HG03025 (cell line): ENCODE results near the gene ZNF805.
"Not testable (repeated sequence)": the region's sequence is repeated elsewhere in the genome, so short reads cannot be mapped to it uniquely, and the experiment has no call there.

Experiments
- ATAC-seq: cut with Tn5 transposase; IDR thresholded peaks from one replicate; pipeline ENCODE4 v1.9.1; 2021; ENCODE audit warnings: mild to moderate bottlenecking, moderate library complexity; ENCODE audit not compliant: unreplicated experiment, low FRiP score

ZNF805 gene

GRCh38 chr19:57240311-57241090, at the start of gene ZNF805:
ZNF805 (plus strand) TSS chr19:57240632; CDS start chr19:57240892, 260 bp downstream.
- peak; percentile 86 for ATAC-seq

- ATAC-seq, result peak; percentile 90
These were observed 49.0 kb upstream of the ZNF805 start, which contains the start of gene ZNF264 for GRCh38 chr19:57191141-57192076. ZNF264 (plus strand) TSS chr19:57191500; CDS start chr19:57191914, 414 bp downstream.

DNA sequence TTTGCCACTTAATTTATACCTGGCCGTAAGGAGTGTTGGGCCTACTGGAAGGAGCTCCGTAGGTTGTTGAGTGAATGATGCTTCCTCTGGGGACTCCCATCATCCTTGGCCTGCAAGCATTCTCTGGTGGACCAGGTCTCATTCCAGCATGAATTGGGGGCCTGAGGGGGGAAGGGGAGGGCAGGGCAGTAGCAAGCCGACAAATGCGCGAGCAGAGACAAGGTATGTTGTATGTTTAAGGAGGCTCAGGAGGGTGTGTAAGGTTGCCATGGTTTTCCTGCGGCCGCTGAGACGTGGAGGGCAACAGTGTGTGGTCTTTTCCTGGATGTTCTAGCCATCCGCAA, 48.4 kb upstream of the ZNF805 start:
- no peak for ATAC-seq

- no peak for ATAC-seq
These were observed 47.4 kb upstream of the ZNF805 start for GRCh38 chr19:57192993-57193392.

DNA sequence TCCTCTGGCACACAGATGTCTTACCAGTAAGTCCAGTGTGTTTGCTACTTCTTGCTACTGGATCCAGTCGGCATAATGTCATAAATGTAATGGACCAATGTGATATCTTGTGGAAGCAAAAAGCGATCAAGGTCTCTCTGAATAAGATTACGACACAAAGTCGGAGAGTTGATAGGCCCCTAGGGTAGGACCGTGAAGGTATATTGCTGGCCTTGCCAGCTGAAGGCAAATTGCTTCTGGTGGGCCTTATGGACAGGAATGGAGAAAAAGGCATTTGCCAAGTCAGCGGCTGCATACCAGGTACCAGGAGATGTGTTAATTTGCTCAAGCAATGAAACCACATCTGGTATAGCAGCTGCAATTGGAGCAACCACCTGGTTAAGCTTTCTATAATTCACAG, 42.6 kb upstream of the ZNF805 start:
- not testable (repeated sequence) for ATAC-seq

GRCh38 chr19:57202160-57202559, 38.3 kb upstream of the ZNF805 start:
- no peak for ATAC-seq

DNA sequence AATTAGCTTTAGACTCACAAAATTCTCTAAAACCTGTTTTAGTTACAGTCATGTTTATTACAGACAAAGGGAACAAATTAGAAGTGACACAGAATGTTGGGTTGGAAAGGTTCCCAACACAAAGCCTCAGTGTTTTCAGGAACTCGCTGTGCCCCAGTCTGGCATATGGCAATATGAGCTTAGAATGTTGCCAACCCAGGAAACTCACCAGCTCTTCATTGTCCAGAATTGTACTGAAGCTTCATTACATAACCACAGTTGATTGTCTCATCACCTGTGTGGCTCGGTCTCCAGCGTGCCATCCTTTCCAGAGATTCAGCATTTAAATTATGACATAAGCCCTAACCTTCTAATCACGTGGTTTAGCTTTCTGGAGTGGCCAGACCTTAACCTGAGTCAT, 30.1 kb upstream of the ZNF805 start:
- no peak for ATAC-seq

- ATAC-seq, result no peak
These were observed 28.3 kb upstream of the ZNF805 start for GRCh38 chr19:57212109-57212508.

DNA sequence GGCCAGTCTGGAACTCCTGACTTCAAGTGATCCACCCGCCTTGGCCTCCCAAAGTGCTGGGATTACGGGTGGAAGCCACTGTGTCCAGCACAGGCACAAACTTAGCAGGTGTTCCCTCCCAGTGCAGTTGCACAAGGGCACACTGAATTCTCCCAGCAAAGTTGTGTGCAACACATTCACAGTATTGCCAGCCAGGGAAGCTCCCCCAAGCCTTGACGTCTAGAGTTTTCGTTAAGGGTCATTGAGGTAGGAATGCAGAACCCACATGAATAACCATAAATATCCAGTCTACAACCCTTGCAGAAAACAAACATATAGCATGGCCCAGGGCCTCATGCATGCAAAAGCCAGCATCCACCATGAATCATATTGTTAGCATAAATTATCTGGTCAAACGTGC, 12.9 kb upstream of the ZNF805 start:
- no peak for ATAC-seq

DNA sequence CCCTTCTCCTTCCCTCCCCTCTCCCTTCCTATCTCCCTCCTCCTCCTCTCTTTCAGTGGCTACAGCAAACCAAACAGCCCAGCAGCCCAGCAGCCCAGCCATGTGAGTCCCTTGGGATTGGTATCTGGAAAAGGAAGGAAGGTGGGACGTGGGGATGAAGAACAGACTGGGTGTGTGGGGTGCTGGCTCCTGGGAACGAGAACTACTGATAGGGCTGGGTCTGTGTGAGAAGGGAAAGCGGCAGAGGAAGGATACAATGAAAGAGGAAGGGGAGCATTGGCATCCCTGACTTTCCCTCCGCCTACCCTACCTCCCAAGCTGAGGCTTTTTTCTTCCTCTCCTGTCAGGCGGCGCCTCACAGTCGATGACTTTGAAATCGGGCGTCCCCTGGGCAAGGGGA, 8.7 kb upstream of the ZNF805 start:
- no peak for ATAC-seq

DNA sequence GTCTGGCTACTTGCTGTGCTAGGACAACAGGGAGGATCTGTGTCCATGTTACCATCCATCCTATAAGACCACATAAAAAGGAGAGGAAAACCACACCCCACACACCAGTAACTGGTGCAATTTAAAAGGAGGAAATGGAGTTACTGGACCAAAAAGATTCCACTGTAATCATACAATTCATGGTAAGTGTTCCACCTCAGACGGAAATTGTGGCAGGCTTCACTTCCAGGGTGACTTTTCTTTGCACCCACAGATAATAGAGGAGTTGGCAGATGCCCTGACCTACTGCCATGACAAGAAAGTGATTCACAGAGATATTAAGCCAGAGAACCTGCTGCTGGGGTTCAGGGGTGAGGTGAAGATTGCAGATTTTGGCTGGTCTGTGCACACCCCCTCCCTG, 7.2 kb upstream of the ZNF805 start:
- no peak for ATAC-seq

DNA sequence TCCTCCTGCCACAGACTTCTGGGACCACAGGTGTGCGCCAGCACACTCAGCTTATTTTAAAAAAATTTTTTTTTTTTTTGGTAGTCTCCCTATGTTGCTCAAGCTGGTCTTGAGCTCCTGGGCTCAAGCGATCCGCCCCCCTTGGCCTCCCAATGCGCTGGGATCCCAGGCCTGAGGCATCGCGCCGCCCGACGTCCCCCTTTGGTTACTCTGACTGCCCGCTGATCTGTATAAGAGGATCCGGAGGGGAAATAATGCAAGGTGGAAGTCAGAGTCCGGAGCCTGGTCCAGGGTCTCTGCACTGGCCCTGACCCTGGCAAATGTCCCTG, 486 bp upstream of the ZNF805 start:
- ATAC-seq, result no peak

GRCh38 chr19:57241176-57241575, 744 bp downstream of the ZNF805 start:
- ATAC-seq, result no peak

DNA sequence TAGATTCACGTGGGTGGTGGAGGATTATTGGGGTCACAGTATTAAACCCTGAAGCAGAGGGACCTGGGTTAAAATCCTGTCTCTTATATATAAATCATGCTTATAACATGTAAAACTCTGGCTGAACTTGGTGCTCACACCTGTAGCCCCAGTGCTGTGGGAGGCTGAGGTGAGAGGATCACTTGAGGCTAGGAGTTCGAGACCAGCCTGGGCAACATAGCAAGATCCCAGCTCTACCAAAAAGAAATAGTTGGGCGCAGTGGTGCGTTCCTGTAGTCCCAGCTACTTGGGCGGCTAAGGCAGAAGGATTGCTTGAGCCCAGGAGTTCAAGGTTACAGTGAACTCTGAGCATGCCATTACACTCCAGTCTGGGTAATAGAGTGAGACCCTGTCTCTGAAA, 2.4 kb downstream of the ZNF805 start:
- ATAC-seq, result no peak

GRCh38 chr19:57244513-57244912, 4.1 kb downstream of the ZNF805 start:
- ATAC-seq, result no peak

GRCh38 chr19:57245066-57245465, 4.6 kb downstream of the ZNF805 start:
- ATAC-seq, result no peak

DNA sequence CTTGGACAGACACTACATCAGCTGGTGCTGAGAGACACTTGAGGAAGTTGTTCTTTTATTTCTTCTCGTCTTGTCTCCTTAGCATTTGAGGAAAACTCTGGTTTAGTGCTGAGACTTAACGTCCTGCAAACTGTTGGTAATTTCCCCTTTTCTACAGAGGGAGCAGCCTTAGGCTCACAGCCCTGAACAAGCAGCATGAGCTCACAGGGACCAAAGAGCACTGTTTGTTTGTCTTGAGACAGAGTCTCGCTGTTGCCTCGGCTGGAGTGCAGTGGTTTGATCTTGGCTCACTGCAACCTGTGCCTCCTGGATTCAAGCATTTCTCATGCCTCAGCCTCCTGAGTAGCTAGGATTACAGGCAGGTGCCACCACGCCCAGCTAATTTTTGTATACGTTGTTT, 5.5 kb downstream of the ZNF805 start:
- ATAC-seq, result no peak

GRCh38 chr19:57248646-57249045, 8.2 kb downstream of the ZNF805 start:
- ATAC-seq, result no peak

GRCh38 chr19:57249329-57249728, 8.9 kb downstream of the ZNF805 start:
- ATAC-seq, result no peak

DNA sequence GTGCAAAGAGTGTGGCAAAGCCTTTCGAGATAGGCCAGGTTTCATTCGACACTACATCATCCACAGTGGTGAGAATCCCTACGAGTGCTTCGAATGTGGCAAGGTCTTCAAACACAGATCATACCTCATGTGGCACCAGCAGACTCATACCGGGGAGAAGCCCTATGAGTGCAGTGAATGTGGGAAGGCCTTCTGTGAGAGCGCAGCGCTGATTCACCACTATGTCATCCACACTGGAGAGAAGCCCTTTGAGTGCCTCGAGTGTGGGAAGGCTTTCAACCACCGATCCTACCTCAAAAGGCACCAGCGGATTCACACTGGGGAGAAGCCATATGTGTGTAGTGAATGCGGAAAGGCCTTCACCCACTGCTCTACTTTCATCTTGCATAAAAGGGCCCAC, 13.3 kb downstream of the ZNF805 start:
- ATAC-seq, result not testable (repeated sequence)

DNA sequence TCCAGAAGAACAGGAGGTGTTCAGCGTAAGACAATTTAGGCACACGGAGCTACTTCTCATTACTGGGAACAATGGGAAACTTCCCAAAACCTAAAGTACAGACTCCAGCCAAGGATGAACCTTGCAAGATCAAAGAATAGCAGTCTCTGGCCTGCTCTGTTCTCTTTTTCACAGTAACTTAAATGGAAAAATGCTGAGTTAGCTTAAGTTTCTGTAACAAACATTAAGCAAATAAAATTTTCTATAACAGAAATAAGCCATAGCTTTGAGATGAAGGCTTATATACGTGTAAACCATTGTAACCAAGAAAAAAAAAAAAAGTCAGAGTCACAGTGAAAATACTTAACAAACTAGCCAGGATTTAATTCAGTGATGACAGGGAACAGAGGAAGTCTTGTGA, 21.6 kb downstream of the ZNF805 start:
- no peak for ATAC-seq
